Sigmoid colon (tissue), 7 donors: ENCODE measurements around the gene CLVS2. TPM values are rescaled to one million over a fixed set of nuclear protein-coding genes. Genes with fewer than 3 reads are reported as not detected.

ENCODE experiments used
- DNase-seq: peaks from one replicate; pipeline ENCODE4 v3.0.0-alpha.2; 2019
- H3K27ac ChIP-seq, 4 donors: fragments of 200-600 bp; sonication (generic); one replicate each; pipeline ENCODE4 v1.5.1; 2016 to 2019; ENCODE audit warnings: mild to moderate bottlenecking in 1 of 4
- H3K27me3 ChIP-seq, 3 donors: fragments of 200-600 bp; sonication (generic); one replicate each; pipeline ENCODE4 v1.5.1; 2019; ENCODE audit warnings: mild to moderate bottlenecking in 1 of 3
- H3K36me3 ChIP-seq, 4 donors: fragments of 200-600 bp; sonication (generic); one replicate each; pipeline ENCODE4 v1.5.1; 2016 to 2019
- H3K4me1 ChIP-seq, 4 donors: fragments of 200-600 bp; sonication (generic); one replicate each; pipeline ENCODE4 v1.5.1; 2017 to 2019
- H3K4me3 ChIP-seq, 4 donors: fragments of 200-600 bp; sonication (generic); one replicate each; pipeline ENCODE4 v1.5.1; 2017 to 2019; ENCODE audit warnings: mild to moderate bottlenecking in 2 of 4, moderate library complexity in 1 of 4
- H3K9me3 ChIP-seq, 4 donors: fragments of 200-600 bp in 3 of 4; sonication (generic) in 3 of 4; one replicate each; pipeline versions ENCODE4 v1.5.1 to v1.6.1; 2013 to 2019
- EP300 ChIP-seq, 4 donors: sonication (generic); formaldehyde crosslinking; IDR thresholded peaks; one replicate each; pipeline ENCODE4 v1.6.1; 2017; ENCODE audit warnings: antibody characterized with exemption in 4 of 4
- POLR2A ChIP-seq, 2 donors: fragments of 450-650 bp; IDR thresholded peaks; one replicate each; pipeline ENCODE4 v1.6.1; 2016; ENCODE audit warnings: antibody characterized with exemption in 2 of 2, mild to moderate bottlenecking in 2 of 2, moderate library complexity in 2 of 2
- POLR2AphosphoS5 ChIP-seq, 4 donors: sonication (generic); formaldehyde crosslinking; IDR thresholded peaks; one replicate each; pipeline ENCODE4 v1.6.1; 2017; ENCODE audit warnings: antibody characterized with exemption in 4 of 4
- WGBS, 2 donors: extraction: QIAGEN DNeasy Blood & Tissue Kit; methylation state at CpG; one replicate each; pipeline ENCODE4 v1.1.7; 2013; 5-methylcytosine and 5-hydroxymethylcytosine counted together
- intact Hi-C: fragments of 100-400 bp; cut with DNase I; formaldehyde crosslinking; loops from one replicate; pipeline ENCODE4 v1.15.1; 2023
- polyA plus RNA-seq, 3 donors: library from polyadenylated mRNA; stranded (reverse); fragments of 200-250 nt; gene quantifications; one replicate each; pipeline ENCODE4 v1.2.3, GENCODE V29; 2013
- total RNA-seq, 4 donors: library from RNA; depleted of rRNA; stranded (reverse); fragments of >200 nt; gene quantifications; one replicate each; pipeline ENCODE4 v1.1.0, GENCODE V29; 2016
- TF ChIP-seq, protein P1 (sequence below), 4 experiments: fragments of 450-650 bp in 3 of 4; fragments of 200-600 bp in 1 of 4; IDR thresholded peaks; one replicate each; pipeline ENCODE4 v1.5.1; 2016 to 2019; ENCODE audit warnings: antibody characterized with exemption in 4 of 4, mild to moderate bottlenecking in 3 of 4, moderate library complexity in 2 of 4
- donor health status: healthy with polysubstance abuse.
- donor health status: Bipolar disorder and iron deficiency.
- donor health status: healthy.

The CLVS2 gene
- total and polyA plus RNA-seq, 7 donors = 0.20 to 7.5 (median 1.8) TPM; not detected in 2

- peak overlapping the region in 1 of 4 donors; percentile 24 for H3K27ac ChIP-seq
- no peak overlapping the region for H3K4me3 ChIP-seq
- H3K27me3 ChIP-seq = no peaks in the 10 kb centered on the region
- H3K9me3 ChIP-seq = no peaks in the 10 kb centered on the region
- WGBS, 2 donors = 85 to 91% methylated on average over 2 of the region's 2 CpGs
- DNase-seq = no peak
- no peaks in the 10 kb centered on the region for H3K36me3 ChIP-seq
- intact Hi-C loops = no loop called here
- TF ChIP-seq EP300 (IDR thresholded peaks at IDR 0.05) (no peak), POLR2AphosphoS5 (IDR thresholded peaks at IDR 0.05) (peak in 1 of 4 donors; percentile 36)
- TF ChIP-seq, protein P1, sequence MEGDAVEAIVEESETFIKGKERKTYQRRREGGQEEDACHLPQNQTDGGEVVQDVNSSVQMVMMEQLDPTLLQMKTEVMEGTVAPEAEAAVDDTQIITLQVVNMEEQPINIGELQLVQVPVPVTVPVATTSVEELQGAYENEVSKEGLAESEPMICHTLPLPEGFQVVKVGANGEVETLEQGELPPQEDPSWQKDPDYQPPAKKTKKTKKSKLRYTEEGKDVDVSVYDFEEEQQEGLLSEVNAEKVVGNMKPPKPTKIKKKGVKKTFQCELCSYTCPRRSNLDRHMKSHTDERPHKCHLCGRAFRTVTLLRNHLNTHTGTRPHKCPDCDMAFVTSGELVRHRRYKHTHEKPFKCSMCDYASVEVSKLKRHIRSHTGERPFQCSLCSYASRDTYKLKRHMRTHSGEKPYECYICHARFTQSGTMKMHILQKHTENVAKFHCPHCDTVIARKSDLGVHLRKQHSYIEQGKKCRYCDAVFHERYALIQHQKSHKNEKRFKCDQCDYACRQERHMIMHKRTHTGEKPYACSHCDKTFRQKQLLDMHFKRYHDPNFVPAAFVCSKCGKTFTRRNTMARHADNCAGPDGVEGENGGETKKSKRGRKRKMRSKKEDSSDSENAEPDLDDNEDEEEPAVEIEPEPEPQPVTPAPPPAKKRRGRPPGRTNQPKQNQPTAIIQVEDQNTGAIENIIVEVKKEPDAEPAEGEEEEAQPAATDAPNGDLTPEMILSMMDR (IDR thresholded peaks at IDR 0.05) = no peak
- peaks cover 0 to 11% (median 0%) of the 10 kb centered on the region in 4 donors for H3K4me1 ChIP-seq
These were observed 95.3 kb downstream of the CLVS2 start for GRCh38 chr6:123091091-123091895.

DNA sequence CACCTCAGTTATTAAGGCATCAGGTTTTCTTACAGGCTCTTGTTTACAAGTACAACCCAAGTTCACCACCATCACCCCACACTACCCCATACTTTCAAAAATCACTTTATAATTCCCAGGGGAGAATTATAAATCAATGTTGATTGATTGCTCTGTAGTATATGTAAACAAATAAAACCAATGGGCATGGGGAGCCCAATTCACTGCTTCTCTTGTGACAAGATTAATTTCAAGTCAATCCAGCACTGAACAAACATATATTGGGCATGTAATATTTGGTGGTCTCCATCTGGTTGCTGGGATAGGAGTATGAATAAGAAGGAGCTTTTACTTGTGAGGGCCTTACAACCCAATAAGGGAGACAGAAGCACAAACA lies 95.8 kb downstream of the CLVS2 start:
- Histone ChIP-seq H3K27ac (no peak overlapping the region), H3K4me3 (no peak overlapping the region), H3K4me1 (peaks cover 0 to 11% (median 0%) of the 10 kb centered on the region in 4 donors), H3K9me3 (no peaks in the 10 kb centered on the region), H3K27me3 (no peaks in the 10 kb centered on the region), H3K36me3 (no peaks in the 10 kb centered on the region)
- DNase-seq = no peak
- intact Hi-C loops = no loop called here
- TF ChIP-seq EP300 (IDR thresholded peaks at IDR 0.05) (no peak), POLR2A (IDR thresholded peaks at IDR 0.05) (no peak), POLR2AphosphoS5 (IDR thresholded peaks at IDR 0.05) (no peak)
- TF ChIP-seq, protein P1 (IDR thresholded peaks at IDR 0.05) = no peak

GRCh38 chr6:123094795-123095194 lies 98.8 kb downstream of the CLVS2 start:
- no peak overlapping the region for H3K27ac ChIP-seq
- intact Hi-C loops = no loop called here
- H3K9me3 ChIP-seq = no peaks in the 10 kb centered on the region
- TF ChIP-seq POLR2AphosphoS5 (IDR thresholded peaks at IDR 0.05) (no peak), EP300 (IDR thresholded peaks at IDR 0.05) (no peak), POLR2A (IDR thresholded peaks at IDR 0.05) (no peak)
- TF ChIP-seq, protein P1 (IDR thresholded peaks at IDR 0.05) = no peak
- no peaks in the 10 kb centered on the region for H3K27me3 ChIP-seq
- H3K4me1 ChIP-seq = peaks cover 0 to 11% (median 0%) of the 10 kb centered on the region in 4 donors
- no peak for DNase-seq
- H3K4me3 ChIP-seq = no peak overlapping the region
- H3K36me3 ChIP-seq = no peaks in the 10 kb centered on the region
- WGBS, 2 donors = 56 to 71% methylated on average over 1 of the region's 1 CpG

DNA sequence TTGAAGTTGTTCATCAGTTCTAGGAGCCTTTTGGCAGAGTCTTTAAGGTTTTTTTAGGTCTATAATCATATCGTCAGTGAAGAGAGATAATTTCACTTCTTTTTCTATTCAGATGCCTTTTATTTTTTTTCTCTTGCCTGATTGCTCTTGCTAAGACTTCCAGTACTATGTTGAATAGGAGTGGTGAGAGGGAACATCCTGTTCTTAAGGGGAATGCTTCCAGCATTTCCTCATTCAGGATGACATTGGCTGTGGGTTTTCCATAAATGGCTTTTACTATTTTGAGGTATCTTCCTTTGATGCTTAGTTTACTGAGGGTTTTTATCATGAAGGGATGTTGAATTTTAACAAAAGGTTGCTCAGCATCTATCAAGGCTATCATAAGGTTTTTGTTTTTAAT lies 109.5 kb downstream of the CLVS2 start:
- TF ChIP-seq, protein P1 (IDR thresholded peaks at IDR 0.05) = no peak
- no peak for TF ChIP-seq POLR2A (IDR thresholded peaks at IDR 0.05)
- TF ChIP-seq POLR2AphosphoS5 (IDR thresholded peaks at IDR 0.05) = no peak
- TF ChIP-seq EP300 (IDR thresholded peaks at IDR 0.05) = no peak
- Histone ChIP-seq H3K27me3 (no peaks in the 10 kb centered on the region), H3K27ac (no peak overlapping the region), H3K9me3 (no peaks in the 10 kb centered on the region), H3K36me3 (no peaks in the 10 kb centered on the region), H3K4me3 (no peak overlapping the region), H3K4me1 (no peaks in the 10 kb centered on the region)
- no peak for DNase-seq
- intact Hi-C loops = no loop called here
- WGBS, 2 donors = 69 to 77% methylated on average over 1 of the region's 1 CpG
